ENCODE data around the gene RBM3.

DNA sequence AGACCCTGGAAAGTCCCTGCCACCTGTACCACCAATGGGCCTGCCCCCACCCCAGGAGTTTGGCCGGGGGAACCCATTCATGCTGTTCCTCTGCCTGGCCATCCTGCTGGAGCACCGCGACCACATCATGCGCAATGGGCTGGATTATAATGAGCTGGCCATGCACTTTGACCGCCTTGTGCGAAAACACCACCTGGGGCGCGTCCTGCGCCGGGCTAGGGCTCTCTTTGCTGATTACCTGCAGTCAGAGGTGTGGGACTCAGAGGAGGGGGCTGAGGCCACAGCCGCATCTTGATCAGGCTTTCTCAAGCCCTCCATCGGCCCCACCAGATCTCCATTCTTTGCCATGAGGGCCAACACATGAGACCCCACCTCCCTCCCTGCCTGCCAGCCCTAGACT, 13.6 kb upstream of the RBM3 start:
- TF ChIP-seq, protein P1, sequence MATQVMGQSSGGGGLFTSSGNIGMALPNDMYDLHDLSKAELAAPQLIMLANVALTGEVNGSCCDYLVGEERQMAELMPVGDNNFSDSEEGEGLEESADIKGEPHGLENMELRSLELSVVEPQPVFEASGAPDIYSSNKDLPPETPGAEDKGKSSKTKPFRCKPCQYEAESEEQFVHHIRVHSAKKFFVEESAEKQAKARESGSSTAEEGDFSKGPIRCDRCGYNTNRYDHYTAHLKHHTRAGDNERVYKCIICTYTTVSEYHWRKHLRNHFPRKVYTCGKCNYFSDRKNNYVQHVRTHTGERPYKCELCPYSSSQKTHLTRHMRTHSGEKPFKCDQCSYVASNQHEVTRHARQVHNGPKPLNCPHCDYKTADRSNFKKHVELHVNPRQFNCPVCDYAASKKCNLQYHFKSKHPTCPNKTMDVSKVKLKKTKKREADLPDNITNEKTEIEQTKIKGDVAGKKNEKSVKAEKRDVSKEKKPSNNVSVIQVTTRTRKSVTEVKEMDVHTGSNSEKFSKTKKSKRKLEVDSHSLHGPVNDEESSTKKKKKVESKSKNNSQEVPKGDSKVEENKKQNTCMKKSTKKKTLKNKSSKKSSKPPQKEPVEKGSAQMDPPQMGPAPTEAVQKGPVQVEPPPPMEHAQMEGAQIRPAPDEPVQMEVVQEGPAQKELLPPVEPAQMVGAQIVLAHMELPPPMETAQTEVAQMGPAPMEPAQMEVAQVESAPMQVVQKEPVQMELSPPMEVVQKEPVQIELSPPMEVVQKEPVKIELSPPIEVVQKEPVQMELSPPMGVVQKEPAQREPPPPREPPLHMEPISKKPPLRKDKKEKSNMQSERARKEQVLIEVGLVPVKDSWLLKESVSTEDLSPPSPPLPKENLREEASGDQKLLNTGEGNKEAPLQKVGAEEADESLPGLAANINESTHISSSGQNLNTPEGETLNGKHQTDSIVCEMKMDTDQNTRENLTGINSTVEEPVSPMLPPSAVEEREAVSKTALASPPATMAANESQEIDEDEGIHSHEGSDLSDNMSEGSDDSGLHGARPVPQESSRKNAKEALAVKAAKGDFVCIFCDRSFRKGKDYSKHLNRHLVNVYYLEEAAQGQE (IDR thresholded peaks at IDR 0.05; ENCODE audit: insufficient replicate concordance, low read depth) = no peak
- TF ChIP-seq, protein P2, sequence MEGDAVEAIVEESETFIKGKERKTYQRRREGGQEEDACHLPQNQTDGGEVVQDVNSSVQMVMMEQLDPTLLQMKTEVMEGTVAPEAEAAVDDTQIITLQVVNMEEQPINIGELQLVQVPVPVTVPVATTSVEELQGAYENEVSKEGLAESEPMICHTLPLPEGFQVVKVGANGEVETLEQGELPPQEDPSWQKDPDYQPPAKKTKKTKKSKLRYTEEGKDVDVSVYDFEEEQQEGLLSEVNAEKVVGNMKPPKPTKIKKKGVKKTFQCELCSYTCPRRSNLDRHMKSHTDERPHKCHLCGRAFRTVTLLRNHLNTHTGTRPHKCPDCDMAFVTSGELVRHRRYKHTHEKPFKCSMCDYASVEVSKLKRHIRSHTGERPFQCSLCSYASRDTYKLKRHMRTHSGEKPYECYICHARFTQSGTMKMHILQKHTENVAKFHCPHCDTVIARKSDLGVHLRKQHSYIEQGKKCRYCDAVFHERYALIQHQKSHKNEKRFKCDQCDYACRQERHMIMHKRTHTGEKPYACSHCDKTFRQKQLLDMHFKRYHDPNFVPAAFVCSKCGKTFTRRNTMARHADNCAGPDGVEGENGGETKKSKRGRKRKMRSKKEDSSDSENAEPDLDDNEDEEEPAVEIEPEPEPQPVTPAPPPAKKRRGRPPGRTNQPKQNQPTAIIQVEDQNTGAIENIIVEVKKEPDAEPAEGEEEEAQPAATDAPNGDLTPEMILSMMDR (IDR thresholded peaks at IDR 0.05; ENCODE audit: insufficient read depth, low read length) = no peak
- TF ChIP-seq POLR2AphosphoS5 (IDR thresholded peaks at IDR 0.05; ENCODE audit: low read depth) = no peak
- no peak for TF ChIP-seq SPI1 (IDR thresholded peaks at IDR 0.05; ENCODE audit: borderline replicate concordance, low read depth)
